ENCODE data around the gene ASTN2.
"Not testable (repeated sequence)": the region's sequence is repeated elsewhere in the genome, so short reads cannot be mapped to it uniquely, and the experiment has no call there.

The ASTN2 gene

DNA sequence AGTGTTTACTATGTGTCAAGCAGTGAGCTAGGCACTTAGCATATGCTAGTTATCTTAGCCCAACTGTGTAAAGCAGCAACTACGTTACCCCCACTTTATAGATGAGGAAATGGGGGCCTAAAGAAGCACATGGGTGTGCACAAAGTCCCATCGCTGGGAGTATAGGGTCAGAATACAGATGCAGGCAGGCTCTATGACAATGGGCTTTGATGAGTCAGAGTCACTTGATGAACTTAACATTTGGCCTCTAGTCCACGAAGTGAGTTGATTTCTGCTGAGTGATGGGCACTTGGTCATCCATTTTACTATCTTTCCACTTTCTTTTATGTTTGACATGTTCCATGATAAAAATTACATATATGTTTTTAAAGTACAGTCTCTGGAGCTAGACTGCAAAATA lies 523.4 kb downstream of the ASTN2 start:
- in situ Hi-C loops (cut with HindIII; ENCODE audit: low pct_ligation_motif_present, low sequenced_read_pairs), result no loop called here
- H3K27ac ChIP-seq, result no peak overlapping the region
- no peak for DNase-seq
- H3K27me3 ChIP-seq (replicated peaks), result no peaks in the 10 kb centered on the region
- TF ChIP-seq, protein P1, sequence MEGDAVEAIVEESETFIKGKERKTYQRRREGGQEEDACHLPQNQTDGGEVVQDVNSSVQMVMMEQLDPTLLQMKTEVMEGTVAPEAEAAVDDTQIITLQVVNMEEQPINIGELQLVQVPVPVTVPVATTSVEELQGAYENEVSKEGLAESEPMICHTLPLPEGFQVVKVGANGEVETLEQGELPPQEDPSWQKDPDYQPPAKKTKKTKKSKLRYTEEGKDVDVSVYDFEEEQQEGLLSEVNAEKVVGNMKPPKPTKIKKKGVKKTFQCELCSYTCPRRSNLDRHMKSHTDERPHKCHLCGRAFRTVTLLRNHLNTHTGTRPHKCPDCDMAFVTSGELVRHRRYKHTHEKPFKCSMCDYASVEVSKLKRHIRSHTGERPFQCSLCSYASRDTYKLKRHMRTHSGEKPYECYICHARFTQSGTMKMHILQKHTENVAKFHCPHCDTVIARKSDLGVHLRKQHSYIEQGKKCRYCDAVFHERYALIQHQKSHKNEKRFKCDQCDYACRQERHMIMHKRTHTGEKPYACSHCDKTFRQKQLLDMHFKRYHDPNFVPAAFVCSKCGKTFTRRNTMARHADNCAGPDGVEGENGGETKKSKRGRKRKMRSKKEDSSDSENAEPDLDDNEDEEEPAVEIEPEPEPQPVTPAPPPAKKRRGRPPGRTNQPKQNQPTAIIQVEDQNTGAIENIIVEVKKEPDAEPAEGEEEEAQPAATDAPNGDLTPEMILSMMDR (IDR thresholded peaks at IDR 0.05; ENCODE audit: low read depth, low read length, missing control alignments), result no peak
- H3K4me3 ChIP-seq (ENCODE audit: low read depth, low read length), result no peak overlapping the region
- H3K36me3 ChIP-seq (replicated peaks), result no peaks in the 10 kb centered on the region

DNA sequence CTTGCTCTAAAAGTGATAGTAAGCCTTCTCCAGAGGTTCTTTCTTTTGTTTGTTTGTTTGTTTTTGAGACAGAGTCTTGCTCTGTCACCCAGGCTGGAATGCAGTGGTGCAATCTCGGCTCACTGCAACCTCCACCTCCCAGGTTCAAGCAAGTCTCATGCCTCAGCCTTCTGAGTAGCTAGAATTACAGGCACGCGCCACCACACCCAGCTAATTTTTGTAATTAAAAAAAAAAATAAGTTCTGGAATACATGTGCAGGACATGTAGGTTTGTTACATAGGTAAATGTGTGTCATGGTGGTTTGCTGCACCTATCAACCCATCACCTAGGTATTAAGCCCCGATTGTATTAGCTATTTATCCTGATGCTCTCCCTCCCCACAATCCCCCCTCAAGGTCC lies 526.4 kb downstream of the ASTN2 start:
- H3K4me3 ChIP-seq (ENCODE audit: low read depth, low read length); DNase-seq; H3K27ac ChIP-seq; H3K27me3 ChIP-seq (replicated peaks); in situ Hi-C loops (cut with HindIII; ENCODE audit: low pct_ligation_motif_present, low sequenced_read_pairs); H3K36me3 ChIP-seq (replicated peaks): not testable (repeated sequence)

DNA sequence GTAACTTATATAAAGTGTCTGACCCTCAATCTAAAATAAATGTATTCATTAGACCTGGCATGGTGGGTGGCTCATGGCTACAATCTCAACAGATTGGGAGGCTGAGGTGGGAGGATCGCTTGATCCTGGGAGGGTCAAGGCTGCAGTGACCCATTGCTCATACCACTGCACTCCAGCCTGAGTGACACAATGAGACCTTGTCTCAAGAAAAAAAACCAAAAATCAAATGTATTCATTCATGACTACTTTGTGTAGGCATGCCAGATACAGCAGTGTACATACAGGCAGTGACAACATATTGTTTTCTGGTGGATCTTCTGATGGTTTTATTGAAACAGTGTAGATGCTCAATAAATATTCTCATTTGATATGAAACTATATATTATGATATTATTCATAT lies 526.8 kb downstream of the ASTN2 start:
- in situ Hi-C loops (cut with HindIII; ENCODE audit: low pct_ligation_motif_present, low sequenced_read_pairs), result no loop called here
- DNase-seq, result no peak
- no peaks in the 10 kb centered on the region for H3K36me3 ChIP-seq (replicated peaks)
- H3K27me3 ChIP-seq (replicated peaks), result no peaks in the 10 kb centered on the region
- TF ChIP-seq, protein P1 (IDR thresholded peaks at IDR 0.05; ENCODE audit: low read depth, low read length, missing control alignments), result no peak
- no peak overlapping the region for H3K27ac ChIP-seq
- no peak overlapping the region for H3K4me3 ChIP-seq (ENCODE audit: low read depth, low read length)

DNA sequence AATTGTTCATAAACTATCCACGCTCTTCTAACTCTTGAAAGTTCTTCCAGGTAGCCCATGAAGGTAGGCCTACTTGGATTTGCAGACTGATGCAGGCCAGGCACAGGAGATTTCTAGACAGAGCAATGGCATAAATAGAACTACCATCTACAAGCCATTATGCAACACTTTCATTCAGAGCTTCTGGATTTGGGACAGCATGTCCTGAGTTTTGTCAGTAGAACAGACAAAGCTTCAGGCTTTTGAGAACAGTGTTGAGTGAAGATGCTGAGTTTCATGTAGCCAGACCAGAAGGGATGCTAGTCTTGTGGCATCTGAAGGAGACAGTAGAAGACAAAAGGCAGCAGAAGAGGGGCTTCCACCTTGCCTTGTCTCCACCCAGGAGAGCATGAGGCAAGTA lies 531.2 kb downstream of the ASTN2 start:
- no peak for DNase-seq
- H3K27me3 ChIP-seq (replicated peaks), result no peaks in the 10 kb centered on the region
- in situ Hi-C loops (cut with HindIII; ENCODE audit: low pct_ligation_motif_present, low sequenced_read_pairs), result no loop called here
- H3K36me3 ChIP-seq (replicated peaks), result no peaks in the 10 kb centered on the region
- no peak overlapping the region for H3K27ac ChIP-seq
- TF ChIP-seq, protein P1 (IDR thresholded peaks at IDR 0.05; ENCODE audit: low read depth, low read length, missing control alignments), result no peak
- no peak overlapping the region for H3K4me3 ChIP-seq (ENCODE audit: low read depth, low read length)

DNA sequence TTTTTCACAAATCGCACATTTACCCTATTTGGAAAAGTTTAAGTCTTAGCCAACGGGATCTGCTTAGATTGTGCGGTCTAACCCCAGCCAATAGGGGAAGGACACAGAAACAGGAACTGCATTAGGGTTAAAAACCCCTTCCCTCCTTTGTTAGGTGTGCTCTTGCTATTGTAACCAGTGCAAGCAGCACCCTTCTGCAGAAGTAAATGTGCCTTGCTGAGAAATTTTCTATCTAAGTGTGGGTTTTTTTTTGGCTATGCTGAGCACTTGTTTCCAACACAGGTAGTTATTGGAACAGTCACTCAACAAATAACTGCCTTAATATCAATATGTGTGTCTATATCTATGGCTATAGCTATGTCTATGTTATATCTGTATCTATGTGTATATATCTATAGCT lies 537.8 kb downstream of the ASTN2 start:
- Histone ChIP-seq H3K36me3 (replicated peaks) (no peaks in the 10 kb centered on the region), H3K4me3 (ENCODE audit: low read depth, low read length) (no peak overlapping the region), H3K27ac (no peak overlapping the region), H3K27me3 (replicated peaks) (no peaks in the 10 kb centered on the region)
- in situ Hi-C loops (cut with HindIII; ENCODE audit: low pct_ligation_motif_present, low sequenced_read_pairs), result no loop called here
- DNase-seq, result no peak
- TF ChIP-seq, protein P1 (IDR thresholded peaks at IDR 0.05; ENCODE audit: low read depth, low read length, missing control alignments), result no peak

DNA sequence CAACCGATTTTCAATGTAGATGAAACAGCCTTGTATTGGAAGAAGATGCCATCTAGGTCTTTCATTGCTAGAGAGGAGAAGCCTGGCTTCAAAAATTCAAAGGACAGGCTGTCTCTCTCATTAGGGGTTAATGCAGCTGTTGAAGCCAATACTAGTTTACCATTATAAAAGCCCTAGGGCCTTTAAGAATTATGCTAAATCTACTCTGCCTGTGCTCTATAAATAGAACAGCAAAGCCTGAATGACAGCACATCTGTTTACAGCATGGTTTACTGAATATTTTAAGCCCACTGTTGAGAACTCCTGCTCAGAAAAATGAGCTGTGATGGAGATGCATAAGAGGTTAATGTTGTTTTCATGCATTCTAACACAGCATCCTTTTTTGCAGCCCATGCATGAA lies 539.3 kb downstream of the ASTN2 start:
- TF ChIP-seq, protein P1 (IDR thresholded peaks at IDR 0.05; ENCODE audit: low read depth, low read length, missing control alignments), result no peak
- no peaks in the 10 kb centered on the region for H3K36me3 ChIP-seq (replicated peaks)
- DNase-seq, result no peak
- no peak overlapping the region for H3K27ac ChIP-seq
- no peak overlapping the region for H3K4me3 ChIP-seq (ENCODE audit: low read depth, low read length)
- in situ Hi-C loops (cut with HindIII; ENCODE audit: low pct_ligation_motif_present, low sequenced_read_pairs), result no loop called here
- no peaks in the 10 kb centered on the region for H3K27me3 ChIP-seq (replicated peaks)

Measured in brain microvascular endothelial cell (primary cell).